Effector memory CD8-positive, alpha-beta T cell (primary cell): Measurements from ENCODE around the gene ABHD2.

Experiments
- ATAC-seq: fragments of 150-1000 bp; cut with Tn5 transposase; replicated peaks from 2 replicates; pipeline ENCODE4 v1.10.0; 2021; ENCODE audit warnings: mild to moderate bottlenecking, moderate library complexity
- DNase-seq, 3 experiments: peaks; one replicate each; pipeline ENCODE4 v3.0.0; 2021
- H3K27ac Mint-ChIP-seq, 2 donors: one replicate each; pipeline ENCODE4 v1.8.0; 2022; ENCODE audit warnings: mild to moderate bottlenecking in 2 of 2, mixed read lengths in 2 of 2, moderate library complexity in 2 of 2
- H3K27me3 Mint-ChIP-seq, 2 donors: one replicate each; pipeline ENCODE4 v1.8.0; 2022; ENCODE audit warnings: mixed read lengths in 2 of 2
- H3K36me3 Mint-ChIP-seq: one replicate; pipeline ENCODE4 v1.8.0; 2022; ENCODE audit warnings: mild to moderate bottlenecking, moderate library complexity, mixed read lengths; ENCODE audit not compliant: insufficient read depth
- H3K4me1 Mint-ChIP-seq, 2 donors: one replicate each; pipeline ENCODE4 v1.8.0; 2022; ENCODE audit warnings: low read depth in 2 of 2, mixed read lengths in 2 of 2
- H3K4me3 Mint-ChIP-seq, 2 donors: one replicate each; pipeline ENCODE4 v1.8.0; 2022; ENCODE audit warnings: mild to moderate bottlenecking in 2 of 2, mixed read lengths in 2 of 2, moderate library complexity in 2 of 2
- H3K9me3 Mint-ChIP-seq, 2 donors: one replicate each; pipeline ENCODE4 v1.8.0; 2022; ENCODE audit warnings: mixed read lengths in 2 of 2

Gene ABHD2

DNA sequence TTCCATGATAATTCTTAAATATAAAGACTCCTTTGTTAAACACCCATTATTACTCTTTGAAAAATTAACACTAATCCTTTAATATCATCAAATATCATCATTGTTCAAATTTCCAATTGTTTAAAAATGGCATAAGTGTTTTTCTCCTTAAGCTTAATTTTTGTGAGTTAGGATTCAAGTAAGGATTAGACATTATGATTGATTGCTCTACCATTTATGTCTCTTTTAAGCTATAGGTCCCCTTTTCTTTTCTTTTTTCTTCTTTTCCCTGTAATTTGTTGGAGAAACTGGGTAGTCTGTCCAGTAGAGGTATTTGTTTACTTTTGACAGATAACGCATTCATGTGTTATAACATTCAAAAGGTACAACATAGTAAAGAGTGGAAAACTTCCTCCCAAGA is 9.1 kb downstream of the ABHD2 start:
- H3K4me3 Mint-ChIP-seq = no peak overlapping the region
- no peaks in the 10 kb centered on the region for H3K27me3 Mint-ChIP-seq
- H3K36me3 Mint-ChIP-seq = peaks cover 5% of the 10 kb centered on the region
- no peak for ATAC-seq
- H3K9me3 Mint-ChIP-seq = no peaks in the 10 kb centered on the region
- no peak overlapping the region for H3K27ac Mint-ChIP-seq
- no peak for DNase-seq
- H3K4me1 Mint-ChIP-seq = peaks cover 11 to 35% of the 10 kb centered on the region in 2 donors

DNA sequence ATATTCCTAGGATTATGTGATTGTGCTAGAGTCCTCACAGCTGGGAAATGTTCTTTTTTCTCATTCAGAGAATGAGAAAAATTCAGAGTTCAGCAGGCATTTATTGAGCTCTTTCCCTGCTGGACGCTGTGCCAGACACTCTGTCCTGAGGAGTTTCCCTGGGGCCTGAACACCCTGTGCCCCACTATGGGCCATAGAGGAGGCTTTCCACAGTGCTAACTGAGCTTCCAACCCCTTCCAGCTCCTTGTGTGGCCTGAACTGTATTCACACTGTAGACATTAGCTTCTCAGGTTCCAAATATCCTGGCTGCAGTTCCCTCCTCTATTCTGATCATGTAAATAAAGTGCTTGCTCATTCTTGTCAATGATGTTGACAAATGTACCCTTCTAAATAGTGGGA is 10.0 kb downstream of the ABHD2 start:
- Mint-ChIP-seq H3K36me3 (peaks cover 5% of the 10 kb centered on the region), H3K4me3 (no peak overlapping the region), H3K9me3 (no peaks in the 10 kb centered on the region), H3K27me3 (no peaks in the 10 kb centered on the region), H3K4me1 (peaks cover 9 to 37% of the 10 kb centered on the region in 2 donors), H3K27ac (no peak overlapping the region)
- ATAC-seq = no peak
- no peak for DNase-seq

DNA sequence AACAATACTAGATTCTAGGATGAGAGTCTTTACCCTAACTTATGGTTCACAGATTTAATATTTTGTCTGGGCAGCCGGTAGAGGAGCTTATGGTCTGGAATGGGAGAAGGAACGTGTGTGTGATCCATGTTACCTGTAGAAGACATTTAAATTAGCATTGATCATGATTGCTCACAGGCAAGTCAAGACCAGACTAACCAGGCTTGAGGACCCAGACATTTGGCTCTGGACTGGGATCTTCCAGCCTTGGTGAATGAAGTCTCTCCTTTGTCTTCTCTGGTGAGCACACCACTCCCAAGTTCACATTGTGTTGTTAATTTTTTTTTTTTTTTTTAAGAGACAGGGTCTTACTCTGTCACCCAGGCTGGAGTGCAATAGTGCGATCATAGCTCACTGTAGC is 11.7 kb downstream of the ABHD2 start:
- H3K27ac Mint-ChIP-seq = peak overlapping the region in 1 of 2 donors; percentile 19
- no peaks in the 10 kb centered on the region for H3K36me3 Mint-ChIP-seq

DNA sequence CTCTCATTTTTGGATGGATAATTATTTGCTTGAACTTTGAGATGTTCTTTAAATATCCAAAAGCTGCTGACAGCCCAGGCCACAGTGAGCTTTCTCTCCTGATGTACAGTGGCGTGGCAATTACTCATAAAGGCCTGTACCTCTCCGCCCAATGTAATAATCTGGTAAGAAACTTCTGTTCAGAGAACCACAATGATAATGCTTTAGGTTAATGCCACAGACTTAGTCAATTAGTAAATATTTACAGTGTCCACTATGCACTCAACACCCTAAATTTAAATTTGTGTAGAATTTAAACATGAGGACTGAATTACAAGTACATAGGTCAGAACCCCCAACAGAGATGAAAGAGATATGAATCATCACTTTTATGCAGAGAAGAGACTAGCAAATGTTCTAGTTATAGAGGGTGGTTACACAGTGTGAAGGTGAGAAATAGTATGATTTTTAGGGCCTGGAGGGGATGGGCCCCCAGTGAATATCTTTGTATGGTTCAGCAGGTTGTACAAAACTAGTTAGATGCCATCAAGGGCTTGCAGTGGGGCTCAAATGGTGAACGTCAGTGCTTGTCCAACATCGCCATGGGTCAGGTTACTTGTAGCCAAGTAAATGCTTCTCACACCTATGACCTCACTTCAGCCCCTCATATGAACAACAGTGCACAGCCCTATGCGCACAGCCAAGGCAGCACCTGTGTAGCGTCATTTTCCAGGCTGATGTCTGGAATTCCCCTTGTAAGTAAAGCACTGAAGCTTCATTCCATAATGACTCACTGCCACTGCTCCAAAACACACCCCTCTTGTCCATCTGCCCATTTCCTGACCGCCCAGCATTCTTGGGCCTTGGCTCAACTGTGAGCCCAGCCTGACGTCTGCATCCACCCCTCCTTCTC is 13.3 kb downstream of the ABHD2 start:
- H3K36me3 Mint-ChIP-seq = no peaks in the 10 kb centered on the region
- ATAC-seq (peak; percentile 22), DNase-seq (no peak)
- no peaks in the 10 kb centered on the region for H3K9me3 Mint-ChIP-seq
- no peak overlapping the region for H3K4me3 Mint-ChIP-seq
- no peaks in the 10 kb centered on the region for H3K27me3 Mint-ChIP-seq
- peaks cover 3 to 27% of the 10 kb centered on the region in 2 donors for H3K4me1 Mint-ChIP-seq
- H3K27ac Mint-ChIP-seq = peak overlapping the region in 1 of 2 donors; percentile 38

More for the DNA sequence above, 11.7 kb downstream of the ABHD2 start:
- DNase-seq (no peak), ATAC-seq (no peak)
- Mint-ChIP-seq H3K9me3 (no peaks in the 10 kb centered on the region), H3K4me3 (no peak overlapping the region), H3K27me3 (no peaks in the 10 kb centered on the region), H3K4me1 (peaks cover 6 to 32% of the 10 kb centered on the region in 2 donors)

DNA sequence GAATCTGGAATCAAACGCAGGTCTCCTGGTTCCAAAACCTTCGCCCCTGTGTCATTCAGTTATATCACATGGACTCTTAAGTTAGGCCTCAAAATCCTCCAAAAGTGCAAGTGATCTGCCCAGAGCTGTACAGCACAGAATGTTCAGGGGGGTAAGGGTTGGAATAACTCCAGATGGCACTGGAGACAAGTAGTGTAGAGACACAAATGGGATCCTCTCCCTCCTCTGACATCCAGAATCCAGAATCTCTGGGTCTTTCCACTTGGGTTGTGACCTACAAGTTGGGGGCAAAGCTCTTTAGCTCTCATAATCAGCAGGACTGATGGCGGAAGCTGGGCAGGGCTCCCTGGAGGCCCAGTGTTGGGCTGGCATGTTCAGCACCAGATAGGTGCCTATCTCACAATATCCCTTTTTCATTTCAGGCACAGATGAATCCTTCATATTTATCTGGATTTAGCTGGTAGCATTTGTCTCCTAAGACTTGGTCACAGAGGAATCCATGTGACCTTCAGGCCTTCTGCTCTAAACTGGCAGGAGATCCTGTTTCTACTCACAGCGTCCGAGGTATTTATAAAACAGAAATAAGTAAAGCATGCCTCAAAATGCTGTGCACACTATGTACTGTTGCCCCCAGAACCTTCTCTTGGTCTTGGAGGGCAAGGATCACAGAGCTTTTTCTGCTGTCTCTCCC is 15.4 kb downstream of the ABHD2 start:
- no peaks in the 10 kb centered on the region for H3K9me3 Mint-ChIP-seq
- H3K27ac Mint-ChIP-seq = peak overlapping the region in 1 of 2 donors; percentile 46
- H3K4me1 Mint-ChIP-seq = peaks cover 3 to 19% of the 10 kb centered on the region in 2 donors
- DNase-seq (no peak), ATAC-seq (no peak)
- H3K27me3 Mint-ChIP-seq = no peaks in the 10 kb centered on the region
- no peaks in the 10 kb centered on the region for H3K36me3 Mint-ChIP-seq
- no peak overlapping the region for H3K4me3 Mint-ChIP-seq

DNA sequence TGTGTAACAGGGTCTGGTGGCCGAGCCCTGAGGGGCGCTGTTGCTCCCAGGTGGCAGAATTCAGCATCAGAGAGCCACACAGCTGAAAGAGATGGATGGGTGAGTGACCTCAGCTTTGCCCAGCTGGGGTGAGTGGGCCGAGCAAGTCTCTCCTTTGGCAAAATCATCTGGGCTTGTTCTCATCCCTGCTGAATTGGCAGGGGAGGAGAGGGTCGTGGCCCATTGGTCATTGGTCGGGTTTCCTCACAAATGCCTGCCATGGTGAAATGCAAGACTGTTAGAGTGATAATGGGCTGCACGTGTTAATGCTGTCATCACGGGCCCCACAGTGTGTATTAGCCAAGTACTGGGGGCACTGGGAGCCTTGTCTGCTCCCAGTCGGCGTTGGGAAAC is 15.9 kb downstream of the ABHD2 start:
- no peak overlapping the region for H3K4me3 Mint-ChIP-seq
- H3K4me1 Mint-ChIP-seq = peaks cover 3 to 19% of the 10 kb centered on the region in 2 donors
- peak overlapping the region in 1 of 2 donors; percentile 46 for H3K27ac Mint-ChIP-seq
- no peak for ATAC-seq
- H3K36me3 Mint-ChIP-seq = no peaks in the 10 kb centered on the region
- no peaks in the 10 kb centered on the region for H3K27me3 Mint-ChIP-seq
- H3K9me3 Mint-ChIP-seq = no peaks in the 10 kb centered on the region
- DNase-seq = no peak

DNA sequence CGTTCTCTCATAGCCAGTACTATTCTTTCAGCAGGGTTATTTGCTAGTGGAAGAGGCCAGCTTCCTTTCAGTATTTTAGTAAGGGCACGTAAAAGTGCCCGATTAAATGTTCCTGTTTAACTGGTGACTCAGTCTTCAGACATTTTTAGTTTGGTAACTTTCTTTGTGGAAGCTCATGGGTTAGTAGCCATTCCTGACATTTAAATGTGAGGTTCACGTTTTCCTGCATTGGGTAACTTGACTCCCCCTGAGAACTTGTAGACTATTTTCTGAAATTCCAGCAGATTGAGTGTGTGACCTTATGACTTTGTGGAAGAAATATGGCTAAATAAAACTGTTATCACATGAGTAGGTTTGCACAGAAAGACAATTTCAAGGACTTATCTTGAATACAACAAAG is 16.9 kb downstream of the ABHD2 start:
- H3K4me1 Mint-ChIP-seq = peaks cover 3 to 19% of the 10 kb centered on the region in 2 donors
- DNase-seq = no peak
- H3K27ac Mint-ChIP-seq = no peak overlapping the region
- no peaks in the 10 kb centered on the region for H3K9me3 Mint-ChIP-seq
- no peaks in the 10 kb centered on the region for H3K27me3 Mint-ChIP-seq
- no peaks in the 10 kb centered on the region for H3K36me3 Mint-ChIP-seq
- no peak overlapping the region for H3K4me3 Mint-ChIP-seq
- no peak for ATAC-seq

DNA sequence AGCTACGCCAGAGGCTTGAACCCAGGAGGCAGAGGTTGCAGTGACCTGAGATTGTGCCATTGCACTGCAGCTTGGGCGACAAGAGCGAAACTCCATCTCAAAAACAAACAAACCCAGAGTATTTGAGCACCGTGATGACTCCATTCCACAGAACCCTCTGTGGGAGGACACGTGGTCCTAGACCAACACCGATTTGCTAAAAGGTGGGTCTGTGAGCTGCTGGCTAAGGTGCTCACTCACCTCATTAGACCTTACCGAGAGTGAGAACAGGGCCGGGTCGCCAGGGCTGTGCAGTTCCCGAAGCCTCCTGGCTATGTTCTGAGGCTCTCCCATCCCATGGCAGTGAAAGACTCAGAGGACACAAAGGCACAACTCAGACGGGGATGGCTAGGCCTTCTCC is 17.9 kb downstream of the ABHD2 start:
- Mint-ChIP-seq H3K4me1 (peaks cover 3 to 24% of the 10 kb centered on the region in 2 donors), H3K4me3 (no peak overlapping the region), H3K27me3 (no peaks in the 10 kb centered on the region), H3K9me3 (no peaks in the 10 kb centered on the region), H3K27ac (no peak overlapping the region), H3K36me3 (no peaks in the 10 kb centered on the region)
- DNase-seq (no peak), ATAC-seq (no peak)

DNA sequence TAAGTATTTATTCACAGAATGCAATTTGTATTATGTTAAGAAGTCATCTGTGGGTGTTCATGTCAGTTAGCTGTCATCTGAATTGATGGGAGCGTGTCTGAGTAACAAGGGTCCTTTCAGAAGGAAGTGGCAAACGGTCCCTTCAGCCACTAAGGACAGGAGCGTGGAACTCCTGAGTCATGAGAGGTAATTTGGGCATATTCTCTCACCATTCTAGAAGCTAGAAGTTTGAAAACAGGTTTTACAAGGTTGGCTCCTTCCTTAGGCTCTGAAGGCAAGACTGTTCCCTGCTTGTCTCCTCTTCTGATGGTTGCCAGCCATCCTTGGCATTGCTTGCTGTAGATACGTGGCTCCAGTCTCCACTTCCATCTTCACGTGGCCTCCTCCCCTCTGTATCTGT is 19.7 kb downstream of the ABHD2 start:
- Mint-ChIP-seq H3K27me3 (no peaks in the 10 kb centered on the region), H3K4me3 (no peak overlapping the region), H3K4me1 (peaks cover 9 to 21% of the 10 kb centered on the region in 2 donors), H3K27ac (no peak overlapping the region), H3K9me3 (no peaks in the 10 kb centered on the region), H3K36me3 (no peaks in the 10 kb centered on the region)
- no peak for DNase-seq
- no peak for ATAC-seq

DNA sequence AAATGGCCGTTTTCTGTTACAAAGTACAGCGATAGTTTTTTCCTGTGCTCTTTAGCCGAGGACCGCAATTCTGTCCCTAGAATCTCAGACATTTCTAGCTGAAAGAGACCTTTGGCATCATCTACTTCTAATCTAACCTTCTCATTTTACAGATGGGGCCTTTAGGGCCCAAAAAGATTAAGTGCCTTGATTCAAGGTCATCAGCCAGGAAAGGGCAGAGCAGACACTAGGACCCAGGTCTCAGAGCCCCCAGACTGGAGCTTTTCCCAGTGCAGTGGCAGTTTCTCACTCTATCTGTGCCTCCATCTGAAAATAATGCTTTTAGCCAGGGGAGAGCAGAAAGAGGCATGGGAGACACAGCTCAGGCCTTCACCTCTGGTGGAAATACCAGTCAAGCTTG is 20.6 kb downstream of the ABHD2 start:
- H3K27me3 Mint-ChIP-seq = no peaks in the 10 kb centered on the region
- no peak overlapping the region for H3K27ac Mint-ChIP-seq
- ATAC-seq (no peak), DNase-seq (no peak)
- no peaks in the 10 kb centered on the region for H3K36me3 Mint-ChIP-seq
- H3K9me3 Mint-ChIP-seq = no peaks in the 10 kb centered on the region
- peaks cover 10 to 26% of the 10 kb centered on the region in 2 donors for H3K4me1 Mint-ChIP-seq
- H3K4me3 Mint-ChIP-seq = no peak overlapping the region

DNA sequence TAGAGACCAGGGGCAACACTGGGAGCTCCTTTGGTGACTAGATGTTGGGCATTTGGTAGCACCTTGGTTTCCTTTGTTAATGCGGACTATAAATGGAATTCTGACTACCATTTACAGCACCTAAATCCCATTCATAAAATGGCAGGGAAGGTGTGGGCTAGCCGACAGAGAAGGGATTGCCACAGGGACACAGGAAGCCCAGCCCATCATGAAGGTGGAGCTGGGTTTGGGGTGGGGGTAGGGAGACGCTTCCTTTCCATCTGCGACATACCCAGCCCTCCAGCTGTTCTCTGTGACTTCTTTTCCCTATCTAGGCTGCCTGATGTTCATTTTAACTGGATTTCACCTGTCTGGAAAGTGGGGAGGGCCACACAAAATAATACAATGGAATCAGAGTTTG is 21.0 kb downstream of the ABHD2 start:
- H3K27ac Mint-ChIP-seq = peak overlapping the region in 1 of 2 donors; percentile 10
- no peak overlapping the region for H3K4me3 Mint-ChIP-seq
- no peaks in the 10 kb centered on the region for H3K9me3 Mint-ChIP-seq
- H3K36me3 Mint-ChIP-seq = peaks cover 1% of the 10 kb centered on the region
- DNase-seq (no peak), ATAC-seq (no peak)
- H3K4me1 Mint-ChIP-seq = peaks cover 10 to 27% of the 10 kb centered on the region in 2 donors
- H3K27me3 Mint-ChIP-seq = no peaks in the 10 kb centered on the region

DNA sequence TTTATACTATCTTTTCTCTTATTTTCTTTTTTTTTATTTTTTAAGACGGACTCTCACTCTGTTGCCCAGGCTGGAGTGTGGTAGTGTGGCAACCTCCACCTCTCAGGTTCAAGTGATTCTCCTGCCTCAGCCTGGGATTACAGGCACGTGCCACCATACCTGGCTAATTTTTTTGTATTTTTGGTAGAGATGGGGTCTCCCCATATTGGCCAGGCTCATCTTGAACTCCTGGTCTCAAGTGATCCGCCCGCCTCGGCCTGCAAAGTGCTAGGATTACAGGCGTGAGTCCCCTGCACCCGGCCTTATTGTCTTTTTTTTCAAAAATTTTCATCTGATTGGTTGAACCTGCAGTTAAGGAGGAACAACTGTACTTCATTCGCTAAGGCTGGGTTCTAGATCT is 21.8 kb downstream of the ABHD2 start:
- Mint-ChIP-seq H3K9me3 (no peaks in the 10 kb centered on the region), H3K27me3 (no peaks in the 10 kb centered on the region), H3K36me3 (peaks cover 5% of the 10 kb centered on the region), H3K27ac (peak overlapping the region; percentile 19 to 51), H3K4me3 (no peak overlapping the region), H3K4me1 (peaks cover 10 to 31% of the 10 kb centered on the region in 2 donors)
- no peak for ATAC-seq
- DNase-seq = no peak

DNA sequence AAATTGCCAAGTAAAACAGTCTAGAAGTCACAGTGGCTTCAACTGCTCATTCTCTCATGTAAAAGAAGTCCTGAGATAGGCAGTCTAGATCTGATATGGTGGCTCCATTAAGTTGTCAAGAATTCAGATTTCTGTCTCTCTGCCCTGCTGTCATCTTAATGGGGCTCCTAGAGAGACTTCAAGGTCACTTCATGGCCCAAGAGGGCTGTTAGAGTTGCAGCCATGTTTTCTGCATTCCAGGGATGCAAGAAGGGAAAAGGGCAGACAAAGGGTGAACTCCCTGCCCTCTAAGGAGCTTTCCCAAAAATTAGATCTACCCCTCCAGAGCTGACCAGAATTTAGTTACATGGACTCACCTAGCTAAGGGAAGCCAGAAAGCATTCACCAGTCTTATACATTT is 23.1 kb downstream of the ABHD2 start:
- DNase-seq (no peak), ATAC-seq (no peak)
- peaks cover 5% of the 10 kb centered on the region for H3K36me3 Mint-ChIP-seq
- no peak overlapping the region for H3K27ac Mint-ChIP-seq
- H3K9me3 Mint-ChIP-seq = no peaks in the 10 kb centered on the region
- H3K27me3 Mint-ChIP-seq = no peaks in the 10 kb centered on the region
- peaks cover 11 to 34% of the 10 kb centered on the region in 2 donors for H3K4me1 Mint-ChIP-seq
- H3K4me3 Mint-ChIP-seq = no peak overlapping the region

DNA sequence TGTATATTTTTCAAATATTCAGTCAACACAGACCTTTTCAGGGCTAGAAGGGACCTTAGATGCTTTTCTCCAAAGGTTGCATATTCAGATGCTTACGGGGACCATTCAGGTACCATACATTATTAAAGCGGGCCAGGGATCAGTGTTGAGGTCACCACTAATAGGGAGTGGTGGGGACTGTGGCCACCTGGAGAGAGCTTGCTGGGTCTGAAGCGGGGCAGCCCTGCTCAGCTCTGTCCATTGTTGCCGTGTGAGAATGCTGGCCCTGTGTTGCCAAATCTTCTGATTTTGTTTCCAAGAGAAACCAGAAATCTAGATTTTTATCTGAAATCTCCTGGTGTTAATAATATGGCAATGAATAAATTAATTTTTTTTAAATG is 23.7 kb downstream of the ABHD2 start:
- peak overlapping the region in 1 of 2 donors; percentile 64 for H3K27ac Mint-ChIP-seq
- DNase-seq = no peak

More for the DNA sequence above, 23.7 kb downstream of the ABHD2 start:
- no peaks in the 10 kb centered on the region for H3K9me3 Mint-ChIP-seq
- no peak for ATAC-seq
- H3K4me1 Mint-ChIP-seq = peaks cover 12 to 31% of the 10 kb centered on the region in 2 donors
- no peaks in the 10 kb centered on the region for H3K27me3 Mint-ChIP-seq
- no peak overlapping the region for H3K4me3 Mint-ChIP-seq
- peaks cover 8% of the 10 kb centered on the region for H3K36me3 Mint-ChIP-seq
